ENCODE data around the gene CCDC30.
A peak's percentile ranks its signal among the peaks of the same experiment; 100 is the strongest.
"Not testable (repeated sequence)": the region's sequence is repeated elsewhere in the genome, so short reads cannot be mapped to it uniquely, and the experiment has no call there.

The CCDC30 gene

DNA sequence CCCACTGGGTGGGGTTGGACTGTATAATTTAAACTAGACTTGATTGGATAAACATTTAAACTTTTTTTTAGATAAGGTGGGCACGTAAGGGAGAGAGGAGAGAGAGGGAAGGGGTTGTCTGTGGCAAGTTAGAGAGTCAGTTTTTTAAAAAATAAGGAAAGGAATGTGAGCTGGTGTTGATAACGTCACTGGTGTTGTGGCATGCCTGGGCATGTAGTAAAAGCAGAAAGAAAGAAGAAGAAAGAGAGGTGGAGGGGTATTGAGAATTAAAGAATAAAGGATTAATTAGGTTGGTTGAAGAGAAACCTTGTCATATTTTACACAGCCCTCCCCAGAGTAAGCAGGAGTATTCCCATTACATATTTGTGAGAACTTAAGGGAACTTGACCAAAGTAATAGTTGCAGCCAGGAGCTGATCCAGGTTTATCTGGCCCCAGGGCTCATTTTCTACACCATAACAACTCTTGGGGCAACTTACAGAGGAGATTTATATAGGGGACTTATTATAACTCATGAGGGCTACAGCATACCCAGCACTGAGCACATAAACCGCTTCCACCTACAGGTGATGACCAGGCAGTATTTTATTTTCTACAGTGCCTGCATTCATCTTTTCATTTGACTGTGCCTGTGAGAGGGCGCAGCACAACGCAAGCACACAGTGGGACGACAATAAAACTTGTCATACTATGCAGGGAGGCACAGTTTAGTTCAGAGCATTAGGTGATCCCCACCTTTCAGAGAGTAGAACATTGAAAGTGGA is 70.2 kb downstream of the CCDC30 start:
- DNase-seq, result no peak

DNA sequence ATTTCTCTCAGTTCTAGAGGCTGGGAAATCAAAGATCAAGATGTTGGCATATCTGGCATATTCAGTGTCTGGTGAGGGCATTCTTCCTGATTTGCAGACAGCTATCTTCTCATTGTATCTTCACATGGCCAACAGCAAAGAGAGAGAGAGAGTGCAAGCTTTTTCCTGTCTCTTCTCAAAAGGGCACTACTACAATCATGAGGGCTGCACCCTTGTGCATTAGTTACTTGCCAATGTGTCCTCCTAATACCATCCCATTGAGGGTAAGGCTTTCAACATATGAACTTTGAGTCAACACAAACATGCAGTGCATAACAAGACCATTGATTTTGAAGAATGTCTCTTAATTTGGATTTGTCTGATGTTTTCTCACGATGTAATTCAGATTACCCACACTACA is 78.0 kb downstream of the CCDC30 start:
- no peak for DNase-seq

DNA sequence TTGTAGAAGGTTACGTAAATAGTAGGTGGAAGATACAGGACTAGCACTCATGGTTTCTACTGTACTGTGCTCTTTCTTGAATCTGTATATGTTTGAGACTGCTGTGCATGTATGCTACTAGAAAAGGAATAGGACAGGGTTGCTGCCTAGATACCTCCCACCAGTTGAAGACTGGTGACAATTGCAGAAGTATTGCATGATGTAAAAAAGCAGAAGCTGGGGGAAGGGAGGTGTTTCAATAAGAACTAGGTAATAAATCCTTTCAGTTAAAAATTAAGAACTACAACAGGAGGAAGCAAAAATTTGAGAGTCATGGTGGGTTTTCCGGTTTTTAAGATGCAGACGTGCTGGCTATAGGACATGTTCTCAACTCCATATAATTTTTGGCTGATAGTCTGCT is 88.1 kb downstream of the CCDC30 start:
- DNase-seq, result no peak

DNA sequence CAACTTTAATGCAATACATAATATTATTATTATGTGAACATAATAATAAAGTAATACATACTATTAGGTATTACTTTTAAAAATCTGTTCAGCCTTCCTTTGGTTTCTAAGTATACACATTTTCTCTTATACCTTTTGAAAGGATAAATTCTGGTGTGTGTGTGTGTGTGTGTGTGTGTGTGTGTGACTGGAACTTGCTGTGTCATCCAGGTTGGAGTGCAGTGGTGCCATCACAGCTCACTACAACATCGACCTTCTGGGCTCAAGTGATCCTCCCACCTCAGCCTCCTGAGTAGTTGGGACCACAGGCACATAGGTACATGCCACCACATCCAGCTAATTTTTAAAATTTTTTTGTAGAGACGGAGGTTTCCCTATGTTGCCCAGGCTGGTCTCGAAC is 88.5 kb downstream of the CCDC30 start:
- DNase-seq, result no peak

DNA sequence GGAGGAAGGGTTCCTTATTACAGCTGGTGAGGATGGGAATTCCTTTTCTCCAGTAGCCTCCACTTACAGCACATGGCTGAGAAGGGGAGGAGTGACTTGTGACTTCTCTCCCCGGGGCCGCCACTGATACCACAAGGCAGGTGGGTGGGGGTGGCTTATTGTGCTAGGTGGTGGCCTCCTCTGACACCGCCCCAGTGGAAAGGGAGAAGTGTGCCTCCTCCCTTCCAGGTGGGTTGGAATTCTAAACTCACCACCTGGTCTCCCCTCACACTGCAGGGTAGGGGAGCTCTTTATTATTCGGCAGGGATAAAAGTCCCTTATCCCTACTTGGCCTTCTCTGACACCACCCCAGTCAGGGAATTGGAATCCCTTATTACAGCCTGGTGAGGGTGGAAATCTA is 89.5 kb downstream of the CCDC30 start:
- no peak for DNase-seq

DNA sequence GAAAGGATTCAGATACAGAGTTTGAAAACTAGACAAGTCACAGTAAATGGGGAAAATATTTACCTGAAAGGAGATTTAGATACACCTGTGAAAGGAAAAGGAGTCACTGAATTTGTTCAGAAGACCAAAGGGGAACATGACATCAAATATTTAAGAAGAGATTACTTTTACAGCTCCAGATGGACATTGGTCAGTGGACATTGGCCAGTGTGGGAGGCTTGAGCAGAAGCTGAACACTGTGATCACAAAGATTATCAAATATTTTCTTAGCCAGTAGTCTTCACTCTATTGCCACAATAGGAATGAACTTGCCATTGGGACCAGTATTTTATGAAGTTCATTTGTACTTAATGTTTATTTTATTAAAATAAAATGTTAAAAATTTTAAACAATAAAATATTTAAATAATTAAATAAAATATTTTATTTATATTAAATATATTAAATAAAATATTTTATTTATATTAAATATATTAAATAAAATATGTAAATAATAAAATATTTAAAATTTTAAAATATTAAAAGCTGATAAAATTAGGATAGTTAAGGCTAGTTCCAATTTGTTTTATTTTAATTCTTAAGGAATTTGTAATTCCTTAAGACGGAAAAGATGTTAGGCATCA is 94.3 kb downstream of the CCDC30 start:
- DNase-seq, result no peak

DNA sequence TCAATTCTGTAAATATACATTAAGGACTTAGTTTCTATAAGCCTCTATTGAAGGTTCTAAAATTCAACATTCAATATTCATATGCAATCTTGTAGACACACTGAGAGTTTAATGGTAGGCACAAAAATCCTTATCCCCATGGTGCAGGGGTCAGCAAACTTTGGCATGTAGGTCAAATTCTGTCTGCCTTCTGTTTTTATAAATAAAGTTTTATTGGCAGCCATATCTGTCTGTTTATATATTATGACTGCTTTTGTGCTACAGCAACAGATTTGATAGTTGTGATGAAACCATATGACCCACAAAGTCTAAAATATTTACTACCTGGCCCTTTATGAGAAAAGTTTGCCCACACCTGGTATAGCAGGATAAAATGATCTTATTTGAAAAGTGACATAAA is 104.0 kb downstream of the CCDC30 start:
- DNase-seq, result no peak

DNA sequence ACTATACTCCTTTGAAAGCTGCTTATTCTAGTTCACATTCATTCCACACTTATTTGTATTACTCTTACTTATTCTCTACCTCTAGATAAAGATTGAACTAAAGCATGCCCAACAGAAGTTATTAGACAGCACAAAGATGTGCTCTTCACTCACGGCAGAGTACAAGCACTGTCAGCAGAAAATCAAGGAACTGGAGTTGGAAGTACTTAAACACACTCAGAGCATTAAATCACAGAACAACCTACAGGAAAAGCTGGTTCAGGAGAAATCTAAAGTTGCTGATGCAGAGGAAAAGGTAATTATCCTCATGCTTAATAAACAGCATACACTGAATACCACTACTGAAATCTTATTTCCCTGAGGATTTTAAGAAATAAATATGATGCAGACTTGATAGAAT is 113.8 kb downstream of the CCDC30 start:
- no peak for DNase-seq

DNA sequence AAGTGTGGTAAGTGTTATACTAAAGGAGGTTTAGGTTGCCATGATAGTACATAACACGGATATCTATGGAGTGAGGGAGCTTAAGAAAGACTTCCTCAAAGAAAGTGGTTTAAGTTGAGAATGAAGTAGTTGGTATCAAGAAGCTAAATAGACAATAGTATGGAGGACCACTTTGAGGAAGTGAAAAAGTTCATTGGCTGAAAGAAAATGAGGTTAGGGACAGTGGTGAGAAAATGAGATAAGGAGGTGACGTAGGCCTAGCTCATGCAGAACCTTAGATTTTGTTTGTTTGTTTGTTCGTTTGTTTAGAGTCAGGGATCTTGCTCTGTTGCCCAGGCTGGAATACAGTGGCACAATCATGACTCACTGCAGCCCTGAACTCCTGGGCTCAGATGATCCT is 122.9 kb downstream of the CCDC30 start:
- DNase-seq, result no peak

DNA sequence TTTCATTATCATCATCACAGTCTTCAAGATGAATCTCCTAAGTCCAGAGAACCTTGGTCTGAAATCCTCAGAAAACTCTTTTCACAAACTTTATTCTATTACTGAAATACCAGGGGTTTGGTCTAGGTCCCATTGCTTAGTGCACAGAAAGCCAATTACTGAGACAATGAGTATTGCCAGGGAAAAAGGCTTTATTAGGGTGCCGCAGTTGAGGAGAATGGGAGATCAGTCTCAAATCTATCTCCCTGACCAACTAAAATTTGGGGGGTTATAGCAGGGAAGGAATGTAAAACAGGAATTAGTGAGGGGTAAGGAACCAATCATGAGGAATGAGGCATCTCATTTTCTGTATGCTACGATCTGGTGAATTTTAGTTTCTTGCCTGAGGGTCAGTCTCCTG is 124.7 kb downstream of the CCDC30 start:
- DNase-seq, result no peak

DNA sequence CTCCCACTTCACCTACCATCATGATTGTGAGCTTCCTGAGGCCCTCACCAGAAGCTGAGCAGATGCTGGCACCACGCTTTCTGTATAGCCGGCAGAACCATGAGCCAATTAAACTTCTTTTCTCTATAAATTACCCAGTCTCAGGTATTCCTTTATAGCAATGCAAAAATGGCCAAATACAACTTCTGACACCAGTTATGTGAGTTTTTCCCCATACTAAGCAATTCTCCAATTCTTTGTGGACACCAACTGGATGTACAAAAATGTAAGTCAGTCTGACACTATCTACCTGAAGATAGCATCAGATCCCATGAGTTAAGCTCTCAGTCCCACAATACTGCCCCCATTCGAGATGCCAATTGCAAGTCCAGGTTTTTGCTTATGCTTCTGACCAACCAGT is 129.7 kb downstream of the CCDC30 start:
- DNase-seq, result no peak

DNA sequence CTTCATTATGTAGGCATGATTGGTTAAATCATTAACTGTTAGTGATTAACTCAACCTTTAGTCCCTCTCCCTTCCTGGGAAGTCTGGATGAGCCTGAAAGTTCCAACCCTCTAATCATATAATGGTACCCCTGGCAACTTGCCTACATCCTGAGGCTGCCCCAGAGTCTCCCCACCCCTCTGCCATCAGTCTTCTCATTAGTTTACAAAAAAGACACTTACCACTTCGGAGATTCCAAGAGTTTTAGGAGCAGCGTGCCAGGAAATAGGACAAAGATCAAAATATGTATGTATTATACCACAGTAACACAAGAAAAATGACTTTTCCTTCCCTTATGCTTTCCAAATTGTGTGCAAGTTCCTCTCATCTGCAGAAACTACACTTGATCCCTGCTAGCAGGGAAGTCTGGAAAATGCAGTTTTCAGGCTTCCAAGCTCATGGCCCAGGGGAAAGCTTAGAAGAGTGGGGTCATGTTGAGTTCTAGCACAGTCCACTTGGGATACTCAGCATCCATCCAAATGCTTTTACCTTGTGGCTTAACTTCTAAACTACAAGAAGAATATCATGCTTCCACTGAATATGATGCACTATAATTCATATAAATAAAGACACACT is 130.5 kb downstream of the CCDC30 start:
- no peak for DNase-seq

DNA sequence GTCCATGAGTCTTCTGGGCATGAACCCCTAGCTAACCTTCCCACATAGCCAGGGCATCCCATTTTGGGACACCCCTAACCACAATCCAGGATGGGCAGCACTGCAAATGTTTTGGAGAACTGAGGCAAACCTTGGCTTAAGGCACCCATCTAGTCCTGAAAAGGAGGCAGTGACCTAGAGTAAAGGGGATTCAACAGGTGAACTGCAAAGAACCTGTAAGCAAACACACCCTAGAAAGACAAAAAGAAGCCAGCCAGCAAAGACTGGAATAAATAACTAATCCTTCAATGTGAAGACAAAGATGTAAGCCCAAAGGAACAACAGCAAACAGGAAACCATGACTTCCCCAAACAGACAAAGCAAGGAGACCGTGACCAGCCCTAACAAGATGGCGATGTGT is 138.4 kb downstream of the CCDC30 start:
- DNase-seq, result no peak

DNA sequence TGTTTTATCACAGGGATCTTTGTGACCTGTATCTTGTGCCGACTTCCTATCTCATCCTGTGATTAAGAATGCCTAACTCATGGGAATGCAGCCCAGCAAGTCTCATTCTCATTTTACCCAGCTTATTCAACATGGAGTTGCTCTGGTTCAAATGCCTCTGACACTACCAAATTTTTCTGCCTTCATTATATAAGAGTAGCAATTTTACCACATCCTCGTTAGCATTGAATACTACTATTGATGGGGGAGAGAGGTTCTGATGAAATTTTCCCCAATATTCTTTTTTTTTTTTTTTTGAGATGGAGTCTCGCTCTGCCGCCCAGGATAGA is 150.7 kb downstream of the CCDC30 start:
- no peak for DNase-seq

DNA sequence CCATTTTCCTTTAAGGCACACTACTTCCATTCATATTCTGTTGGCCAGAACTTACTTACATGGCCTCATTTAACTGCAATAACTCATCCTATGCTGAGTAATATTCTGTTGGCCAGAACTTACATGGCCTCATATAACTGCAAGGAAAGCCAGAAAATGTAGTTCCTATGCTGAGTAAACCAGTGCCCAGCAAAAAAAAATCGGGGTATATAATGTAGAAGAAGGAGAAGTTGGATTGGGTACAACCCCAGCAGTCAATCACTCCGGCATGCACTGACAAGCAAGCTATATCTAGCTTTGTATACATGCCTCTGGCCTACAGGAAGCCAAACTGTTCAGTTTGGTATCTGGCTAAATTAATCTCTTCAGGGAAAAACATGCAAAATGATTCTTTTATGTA is 155.8 kb downstream of the CCDC30 start:
- DNase-seq, result no peak

DNA sequence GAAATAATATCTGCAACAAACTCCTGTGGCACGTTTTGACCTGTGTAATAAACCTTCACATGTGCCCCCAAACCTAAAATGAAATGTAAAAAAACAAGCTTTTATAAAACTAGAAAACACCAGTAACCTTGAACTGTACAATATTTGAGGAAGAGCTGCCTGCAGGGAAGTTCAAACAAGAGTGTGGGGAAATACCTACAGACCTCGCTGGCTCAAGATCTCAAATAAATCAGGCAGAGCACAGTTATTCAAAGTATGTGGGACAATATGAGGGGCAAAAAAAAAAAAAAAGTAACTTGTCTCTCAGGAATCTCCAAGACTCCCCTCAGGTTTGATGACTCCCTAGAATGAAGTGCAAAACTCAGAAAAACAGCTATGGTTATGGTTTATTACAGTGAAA is 157.2 kb downstream of the CCDC30 start:
- no peak for DNase-seq

DNA sequence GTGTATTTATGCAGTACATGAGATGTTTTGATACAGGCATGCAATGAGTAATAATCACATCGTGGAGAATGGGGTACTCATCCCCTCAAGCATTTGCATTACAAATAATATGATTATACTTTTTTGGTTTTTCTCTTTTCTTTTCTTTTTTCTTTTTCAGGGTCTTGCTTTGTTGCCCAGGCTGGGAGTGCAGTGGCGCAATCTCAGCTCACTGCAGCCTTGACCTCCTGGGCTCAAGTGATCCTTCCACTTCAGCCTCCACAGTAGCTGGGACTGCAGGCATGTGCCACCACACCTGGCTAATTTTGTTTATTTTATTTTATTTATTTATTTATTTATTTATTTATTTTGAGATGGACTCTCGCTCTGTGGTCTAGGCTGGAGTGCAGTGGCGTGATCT is 158.1 kb downstream of the CCDC30 start:
- not testable (repeated sequence) for DNase-seq

DNA sequence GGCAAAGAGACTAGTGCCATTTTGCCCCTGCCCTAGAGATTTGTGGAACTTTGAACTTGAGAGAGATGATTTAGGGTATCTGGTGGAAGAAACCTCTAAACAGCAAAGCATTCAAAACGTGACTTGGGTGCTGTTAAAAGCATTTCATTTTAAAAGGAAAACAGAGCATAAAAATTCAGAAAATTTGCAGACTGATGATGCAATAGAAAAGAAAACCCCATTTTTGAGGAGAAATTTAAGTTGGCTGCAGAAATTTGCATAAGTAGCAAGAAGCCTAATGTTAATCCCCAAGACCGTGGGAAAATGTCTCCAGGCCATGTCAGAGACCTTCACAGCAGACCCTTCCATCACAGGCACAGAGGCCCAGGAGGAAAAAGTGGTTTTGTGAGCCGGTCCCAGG is 164.1 kb downstream of the CCDC30 start:
- not testable (repeated sequence) for DNase-seq

DNA sequence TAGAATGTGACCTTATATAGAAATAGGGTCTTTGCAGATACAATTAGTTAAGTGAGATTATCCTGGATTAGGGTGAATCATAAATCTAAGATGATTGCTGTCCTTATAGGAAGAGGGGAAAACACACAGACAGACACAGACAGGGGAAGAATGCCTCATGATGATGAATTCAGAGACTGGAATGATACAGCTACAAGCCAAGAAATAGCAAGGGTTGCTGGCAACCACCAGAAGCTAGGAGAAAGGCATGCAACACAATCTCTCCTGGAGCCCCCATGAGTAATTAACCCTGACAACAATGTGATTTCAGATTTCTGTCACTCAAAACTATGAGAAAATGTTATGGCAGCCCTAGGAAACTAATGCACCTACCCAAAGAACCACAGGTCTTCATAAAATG is 176.0 kb downstream of the CCDC30 start:
- DNase-seq, result peak; percentile 14

DNA sequence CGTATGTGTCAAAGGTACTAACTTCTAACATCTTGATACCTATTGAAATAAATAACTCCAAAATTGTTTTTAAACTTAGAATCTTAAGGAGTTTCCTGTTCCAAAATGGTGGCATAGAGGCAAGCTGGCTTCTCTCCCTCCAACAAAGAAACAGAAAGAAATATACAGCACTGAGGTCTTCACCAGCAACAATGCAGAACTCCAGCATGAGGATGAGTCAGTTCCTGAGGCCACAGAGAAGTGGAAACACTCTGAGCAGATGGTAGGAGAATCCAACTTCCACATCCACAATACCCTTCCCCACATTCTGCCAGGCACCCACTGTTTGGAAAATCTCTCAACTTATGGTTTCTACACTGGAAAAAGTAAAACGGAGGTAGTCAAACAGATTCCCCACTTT is 183.0 kb downstream of the CCDC30 start:
- no peak for DNase-seq

DNA sequence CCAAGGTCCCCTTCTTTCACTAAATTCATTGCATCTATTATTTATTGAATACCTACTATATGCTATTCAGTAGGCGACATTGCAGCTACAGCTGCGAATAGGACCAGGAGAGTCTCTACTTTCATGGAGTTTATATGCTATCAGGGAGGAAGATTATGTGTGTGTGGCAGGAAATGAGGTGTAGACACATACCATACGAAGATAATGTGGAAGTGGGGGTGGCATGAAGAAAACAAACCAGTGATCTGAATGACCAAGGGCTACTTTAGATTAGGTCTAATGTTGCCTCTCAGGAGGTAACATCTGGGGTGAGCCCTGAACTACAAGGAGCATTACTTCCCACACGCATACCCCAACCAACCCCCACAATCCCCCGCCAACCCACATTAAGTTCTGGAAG is 194.1 kb downstream of the CCDC30 start:
- DNase-seq, result no peak

DNA sequence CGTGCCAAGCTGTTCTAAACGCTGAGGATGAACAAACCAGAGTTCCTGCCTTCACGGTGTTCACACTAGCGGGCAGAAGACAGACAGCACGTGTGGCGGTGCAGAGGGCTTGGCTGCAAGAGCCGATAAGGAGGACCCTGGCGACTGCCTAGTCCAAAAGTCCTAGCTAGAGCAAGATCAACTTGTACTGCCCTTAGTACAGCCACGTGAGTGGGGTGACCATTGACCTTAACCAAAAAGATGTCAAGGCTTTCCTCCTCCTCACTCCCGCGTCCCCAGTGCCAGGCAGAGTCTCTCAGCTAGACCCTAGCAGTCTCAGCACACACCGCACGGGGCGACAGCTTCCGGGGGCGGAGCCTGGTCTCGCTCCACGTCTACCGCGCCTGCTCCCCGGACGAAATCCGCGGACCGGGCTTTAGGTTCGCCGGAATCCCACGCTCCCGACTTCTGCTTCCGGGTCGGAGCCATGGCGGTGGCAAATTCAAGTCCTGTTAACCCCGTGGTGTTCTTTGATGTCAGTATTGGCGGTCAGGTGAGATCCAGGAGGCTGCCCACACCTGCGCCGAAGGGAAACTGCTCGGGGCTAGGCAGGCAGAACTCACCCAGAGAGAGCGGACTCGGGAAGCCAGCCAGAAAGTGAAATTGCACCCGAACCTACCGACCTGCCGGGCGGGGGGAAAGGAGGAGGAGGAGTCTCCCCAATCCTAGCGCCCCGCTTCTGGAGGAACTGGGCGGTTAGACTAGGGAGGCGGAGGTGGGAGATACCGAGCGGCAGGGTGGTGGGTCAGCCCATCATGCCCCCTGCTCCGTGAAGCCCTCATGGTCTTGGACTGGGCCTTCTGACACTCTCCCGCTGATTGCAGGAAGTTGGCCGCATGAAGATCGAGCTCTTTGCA is 195.1 kb downstream of the CCDC30 start, which contains the start of gene PPIH:
PPIH (plus strand) TSS at position 443 of the 896 bp plus-strand sequence; CDS start at position 467, 24 bp downstream.
- DNase-seq, result peak; percentile 89

DNA sequence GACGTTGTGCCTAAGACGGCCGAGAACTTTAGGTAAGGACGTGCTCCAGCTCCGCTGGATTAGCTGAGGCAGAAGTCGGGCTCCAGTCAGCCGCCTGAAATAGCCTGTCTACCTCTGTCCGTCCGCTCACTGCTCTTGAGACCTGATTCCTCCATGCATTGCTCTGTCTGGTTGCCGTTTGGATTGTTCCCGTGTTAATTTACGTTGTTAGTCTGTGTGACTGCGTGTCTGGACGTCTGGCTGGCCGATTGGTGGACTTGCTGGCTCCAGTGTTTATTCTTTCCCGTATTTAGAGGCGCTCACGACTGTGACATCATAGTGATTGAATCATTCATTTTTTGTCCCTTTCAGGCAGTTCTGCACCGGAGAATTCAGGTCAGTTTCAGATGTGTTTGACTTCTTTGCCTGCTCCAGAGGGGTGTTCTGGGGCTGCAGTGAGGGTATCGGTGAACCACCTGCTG is 195.8 kb downstream of the CCDC30 start:
- DNase-seq, result peak; percentile 2

Measured in fibroblast of skin of right quadriceps (primary cell).